Activated CD4-positive, alpha-beta T cell treated with anti-CD3 and anti-CD28 coated beads, Interleukin-2, amount 10 ng/mL, durations not matched to agents 24 days and 14 days (primary cell): ENCODE data around the gene HBG1. TPM values are rescaled to one million over a fixed set of nuclear protein-coding genes. Genes with fewer than 3 reads are reported as not detected.

Experiments
- DNase-seq: peaks from one replicate; pipeline ENCODE4 v3.0.0; 2022
- H3K27ac Mint-ChIP-seq: one replicate; pipeline ENCODE4 v1.8.0; 2022; ENCODE audit warnings: mild to moderate bottlenecking, mixed read lengths
- H3K27me3 Mint-ChIP-seq: one replicate; pipeline ENCODE4 v1.8.0; 2022; ENCODE audit warnings: mixed read lengths
- H3K36me3 Mint-ChIP-seq: one replicate; pipeline ENCODE4 v1.8.0; 2022; ENCODE audit warnings: low read depth, mild to moderate bottlenecking, mixed read lengths
- H3K4me1 Mint-ChIP-seq: one replicate; pipeline ENCODE4 v1.8.0; 2021; ENCODE audit warnings: mixed read lengths
- H3K4me3 Mint-ChIP-seq: one replicate; pipeline ENCODE4 v1.8.0; 2022; ENCODE audit warnings: mild to moderate bottlenecking, moderate library complexity, mixed read lengths
- H3K9me3 Mint-ChIP-seq: one replicate; pipeline ENCODE4 v1.8.0; 2021; ENCODE audit warnings: mixed read lengths
- intact Hi-C: fragments of 100-400 bp; cut with micrococcal nuclease; formaldehyde crosslinking; loops from one replicate; pipeline ENCODE4 v1.15.1; 2023
- total RNA-seq: library from RNA; stranded (reverse); gene quantifications from 2 replicates; pipeline ENCODE4 v1.2.3, GENCODE V29; 2022

HBG1 gene
- total RNA-seq, 1 donor from 2014 or later = not detected

DNA sequence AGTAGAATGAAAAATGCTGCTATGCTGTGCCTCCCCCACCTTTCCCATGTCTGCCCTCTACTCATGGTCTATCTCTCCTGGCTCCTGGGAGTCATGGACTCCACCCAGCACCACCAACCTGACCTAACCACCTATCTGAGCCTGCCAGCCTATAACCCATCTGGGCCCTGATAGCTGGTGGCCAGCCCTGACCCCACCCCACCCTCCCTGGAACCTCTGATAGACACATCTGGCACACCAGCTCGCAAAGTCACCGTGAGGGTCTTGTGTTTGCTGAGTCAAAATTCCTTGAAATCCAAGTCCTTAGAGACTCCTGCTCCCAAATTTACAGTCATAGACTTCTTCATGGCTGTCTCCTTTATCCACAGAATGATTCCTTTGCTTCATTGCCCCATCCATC lies 35.0 kb upstream of the HBG1 start:
- H3K4me3 Mint-ChIP-seq = no peak overlapping the region
- H3K9me3 Mint-ChIP-seq = no peaks in the 10 kb centered on the region
- H3K36me3 Mint-ChIP-seq = no peaks in the 10 kb centered on the region
- no peak overlapping the region for H3K27ac Mint-ChIP-seq
- DNase-seq = no peak
- no peaks in the 10 kb centered on the region for H3K27me3 Mint-ChIP-seq
- peaks cover 3% of the 10 kb centered on the region for H3K4me1 Mint-ChIP-seq
- intact Hi-C loops = no loop called here

DNA sequence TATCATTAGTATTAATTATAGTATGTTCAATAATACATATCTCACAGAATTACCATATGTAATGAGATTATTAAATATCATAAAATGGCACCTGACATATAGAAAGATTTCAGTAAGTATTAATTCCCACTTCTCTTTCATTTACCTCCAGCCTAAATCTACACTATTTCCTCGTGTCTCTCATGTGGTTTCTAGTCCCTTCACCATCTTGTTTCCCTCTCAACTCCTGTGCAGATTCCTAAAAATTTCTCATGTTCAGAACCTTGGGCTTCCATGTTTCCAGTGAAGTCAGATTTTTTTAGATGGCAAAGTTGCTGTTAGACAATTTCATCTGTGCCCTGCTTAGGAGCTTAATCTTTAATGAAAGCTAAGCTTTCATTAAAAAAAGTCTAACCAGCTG lies 34.2 kb upstream of the HBG1 start:
- intact Hi-C loops = no loop called here
- DNase-seq = no peak
- H3K27me3 Mint-ChIP-seq = no peaks in the 10 kb centered on the region
- H3K4me1 Mint-ChIP-seq = peaks cover 3% of the 10 kb centered on the region
- H3K27ac Mint-ChIP-seq = no peak overlapping the region
- H3K4me3 Mint-ChIP-seq = no peak overlapping the region
- H3K9me3 Mint-ChIP-seq = no peaks in the 10 kb centered on the region
- no peaks in the 10 kb centered on the region for H3K36me3 Mint-ChIP-seq

DNA sequence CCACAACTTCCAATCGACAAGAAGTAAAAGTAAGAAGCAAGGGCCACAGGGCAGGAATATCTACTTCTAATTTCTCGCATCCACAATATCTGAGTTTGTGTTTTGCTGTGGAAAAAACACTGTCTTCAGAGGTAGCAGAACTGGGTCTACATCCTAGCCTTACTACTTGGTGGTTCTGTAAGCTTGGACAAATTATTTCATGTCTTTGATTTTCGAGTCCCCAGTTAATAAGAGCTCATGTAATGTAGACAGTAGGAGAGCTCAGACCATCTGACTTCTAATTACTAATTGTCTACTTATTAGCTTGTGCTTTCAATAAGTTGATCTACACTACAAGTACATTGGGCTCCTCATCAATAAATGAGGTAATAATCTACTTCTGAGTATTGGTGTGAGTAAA lies 33.4 kb upstream of the HBG1 start:
- intact Hi-C loops = no loop called here
- no peaks in the 10 kb centered on the region for H3K9me3 Mint-ChIP-seq
- no peak for DNase-seq

DNA sequence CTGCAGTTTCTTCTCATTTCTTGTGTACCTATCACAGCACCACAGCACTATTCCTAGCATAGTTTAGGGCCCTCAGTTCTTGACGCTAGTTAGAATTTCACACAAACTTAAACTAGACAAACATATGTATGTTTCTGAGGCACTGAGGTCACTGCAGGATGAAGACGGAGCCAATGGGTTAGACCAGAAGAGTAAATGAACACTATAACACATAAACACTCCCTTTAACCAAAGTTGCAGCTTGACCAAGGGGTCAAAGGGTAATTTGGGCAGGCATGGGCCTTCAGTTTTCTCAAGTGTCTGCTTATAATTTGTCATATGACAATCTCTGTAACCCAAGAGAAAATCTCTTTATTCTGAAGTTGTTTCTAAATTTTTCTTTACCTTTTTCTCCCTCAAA lies 33.0 kb upstream of the HBG1 start:
- no peaks in the 10 kb centered on the region for H3K27me3 Mint-ChIP-seq
- no peak for DNase-seq
- intact Hi-C loops = no loop called here
- no peak overlapping the region for H3K27ac Mint-ChIP-seq
- no peaks in the 10 kb centered on the region for H3K36me3 Mint-ChIP-seq
- H3K4me3 Mint-ChIP-seq = no peak overlapping the region
- no peaks in the 10 kb centered on the region for H3K9me3 Mint-ChIP-seq
- H3K4me1 Mint-ChIP-seq = peaks cover 3% of the 10 kb centered on the region

More for the DNA sequence above, 33.4 kb upstream of the HBG1 start:
- Mint-ChIP-seq H3K4me3 (no peak overlapping the region), H3K4me1 (peaks cover 3% of the 10 kb centered on the region), H3K36me3 (no peaks in the 10 kb centered on the region), H3K27me3 (no peaks in the 10 kb centered on the region), H3K27ac (no peak overlapping the region)

DNA sequence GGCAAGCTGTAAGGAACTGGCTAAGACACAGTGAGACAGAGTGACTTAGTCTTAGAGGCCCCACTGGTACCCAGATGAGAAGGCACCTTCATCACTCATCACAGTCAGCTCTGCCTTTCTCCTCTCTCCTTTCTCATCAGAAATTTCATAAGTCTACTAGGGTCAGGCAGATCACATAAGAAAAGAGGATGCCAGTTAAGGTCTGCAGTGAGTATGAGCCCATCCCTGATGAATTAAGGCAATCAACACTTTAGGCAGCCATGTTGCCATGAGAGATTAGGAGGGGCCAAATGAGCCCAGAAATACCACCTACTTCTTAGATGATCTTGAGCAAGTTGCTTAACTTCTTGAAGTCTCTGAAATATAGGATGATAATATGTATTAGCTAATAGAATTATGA lies 31.9 kb upstream of the HBG1 start:
- Mint-ChIP-seq H3K4me3 (no peak overlapping the region), H3K27ac (no peak overlapping the region), H3K4me1 (peaks cover 3% of the 10 kb centered on the region), H3K36me3 (no peaks in the 10 kb centered on the region), H3K9me3 (no peaks in the 10 kb centered on the region), H3K27me3 (no peaks in the 10 kb centered on the region)
- DNase-seq = no peak
- intact Hi-C loops = no loop called here

DNA sequence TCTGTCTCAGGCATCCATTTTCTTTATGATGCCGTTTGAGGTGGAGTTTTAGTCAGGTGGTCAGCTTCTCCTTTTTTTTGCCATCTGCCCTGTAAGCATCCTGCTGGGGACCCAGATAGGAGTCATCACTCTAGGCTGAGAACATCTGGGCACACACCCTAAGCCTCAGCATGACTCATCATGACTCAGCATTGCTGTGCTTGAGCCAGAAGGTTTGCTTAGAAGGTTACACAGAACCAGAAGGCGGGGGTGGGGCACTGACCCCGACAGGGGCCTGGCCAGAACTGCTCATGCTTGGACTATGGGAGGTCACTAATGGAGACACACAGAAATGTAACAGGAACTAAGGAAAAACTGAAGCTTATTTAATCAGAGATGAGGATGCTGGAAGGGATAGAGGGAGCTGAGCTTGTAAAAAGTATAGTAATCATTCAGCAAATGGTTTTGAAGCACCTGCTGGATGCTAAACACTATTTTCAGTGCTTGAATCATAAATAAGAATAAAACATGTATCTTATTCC lies 31.0 kb upstream of the HBG1 start:
- Mint-ChIP-seq H3K36me3 (no peaks in the 10 kb centered on the region), H3K9me3 (no peaks in the 10 kb centered on the region), H3K27ac (peak overlapping the region; percentile 46), H3K4me3 (no peak overlapping the region), H3K27me3 (no peaks in the 10 kb centered on the region), H3K4me1 (peaks cover 3% of the 10 kb centered on the region)
- intact Hi-C loops = no loop called here
- peak; percentile 63 for DNase-seq

DNA sequence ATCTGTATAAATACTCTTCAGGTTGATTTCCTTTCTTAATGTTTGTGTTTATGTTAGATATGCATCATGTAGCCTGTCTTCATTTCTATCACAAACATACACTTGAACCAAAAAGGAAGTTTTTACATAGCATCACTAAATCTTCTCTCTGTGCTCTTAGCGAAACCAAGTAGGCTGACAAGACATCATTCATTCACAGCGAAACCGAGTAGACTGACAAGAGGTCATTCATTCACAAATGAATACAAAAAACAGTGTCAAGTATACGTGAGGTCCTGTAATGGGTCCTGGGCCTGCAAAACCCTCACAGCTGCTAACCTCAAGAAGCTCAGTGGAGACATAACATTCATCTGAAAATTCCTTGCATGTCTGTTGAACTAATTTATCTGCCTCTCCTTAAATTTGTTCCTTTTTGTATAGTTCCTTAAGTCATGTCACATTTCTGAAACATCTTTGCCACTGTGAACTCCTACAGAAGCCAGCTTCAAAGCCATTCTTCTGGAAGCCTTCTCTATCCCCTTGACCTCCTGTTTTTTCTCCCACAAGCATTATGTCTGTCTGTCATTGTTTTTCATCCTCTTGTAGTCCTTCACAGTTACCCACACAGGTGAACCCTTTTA lies 29.9 kb upstream of the HBG1 start:
- Mint-ChIP-seq H3K27me3 (no peaks in the 10 kb centered on the region), H3K4me3 (no peak overlapping the region), H3K27ac (no peak overlapping the region), H3K9me3 (no peaks in the 10 kb centered on the region), H3K36me3 (no peaks in the 10 kb centered on the region), H3K4me1 (peaks cover 3% of the 10 kb centered on the region)
- DNase-seq = no peak
- intact Hi-C loops = no loop called here

DNA sequence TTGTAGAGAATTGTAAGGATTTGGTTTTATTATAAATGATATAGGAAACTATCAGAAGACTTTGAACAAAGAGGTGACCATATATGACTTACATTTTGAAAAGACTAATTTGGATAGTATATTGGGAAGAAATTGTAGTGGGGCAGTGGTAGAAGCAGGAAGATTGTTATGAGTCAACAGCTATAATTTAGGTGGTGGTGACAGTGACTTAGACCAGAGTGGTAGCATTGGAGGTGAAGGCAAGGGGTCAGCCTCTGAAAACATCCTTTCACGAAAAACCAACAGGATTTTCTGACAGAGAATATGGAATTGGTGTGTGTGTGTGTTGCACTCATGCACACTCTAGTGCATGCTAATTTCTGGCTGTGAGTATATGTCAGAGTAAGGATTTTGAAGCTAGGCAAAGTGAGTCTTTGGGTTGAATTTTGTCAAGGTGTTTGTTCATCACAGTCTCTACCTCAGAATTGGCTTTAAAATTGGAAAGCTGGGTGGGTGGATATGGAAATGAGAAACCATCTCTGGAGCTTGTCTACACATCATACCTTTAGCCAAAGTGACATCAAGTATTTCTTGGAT lies 28.2 kb upstream of the HBG1 start:
- no peak overlapping the region for H3K4me3 Mint-ChIP-seq
- no peaks in the 10 kb centered on the region for H3K36me3 Mint-ChIP-seq
- H3K27me3 Mint-ChIP-seq = no peaks in the 10 kb centered on the region
- no peak overlapping the region for H3K27ac Mint-ChIP-seq
- no peaks in the 10 kb centered on the region for H3K9me3 Mint-ChIP-seq
- peaks cover 3% of the 10 kb centered on the region for H3K4me1 Mint-ChIP-seq
- no peak for DNase-seq
- intact Hi-C loops = no loop called here

DNA sequence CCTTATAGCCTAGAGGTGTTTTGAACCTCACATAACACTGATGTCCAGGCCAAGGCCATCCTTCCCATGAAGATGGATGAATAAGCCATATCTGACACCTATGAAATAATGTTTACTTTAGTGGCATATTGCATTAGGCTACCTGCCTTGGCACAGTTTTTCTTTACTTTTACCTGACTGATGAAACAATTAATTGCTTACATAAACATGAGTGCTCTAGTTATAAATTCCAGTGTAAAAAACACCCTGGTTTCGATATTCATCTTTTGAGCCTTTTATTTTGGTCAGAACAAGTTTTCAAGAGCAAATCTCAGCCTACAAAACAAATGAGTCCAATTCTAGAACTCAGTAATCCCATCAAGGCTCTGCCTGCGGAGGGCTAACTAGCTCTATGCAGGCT lies 27.0 kb upstream of the HBG1 start:
- no peak for DNase-seq
- Mint-ChIP-seq H3K36me3 (no peaks in the 10 kb centered on the region), H3K4me3 (no peak overlapping the region), H3K27ac (no peak overlapping the region), H3K4me1 (peaks cover 3% of the 10 kb centered on the region), H3K27me3 (no peaks in the 10 kb centered on the region), H3K9me3 (no peaks in the 10 kb centered on the region)
- intact Hi-C loops = no loop called here

DNA sequence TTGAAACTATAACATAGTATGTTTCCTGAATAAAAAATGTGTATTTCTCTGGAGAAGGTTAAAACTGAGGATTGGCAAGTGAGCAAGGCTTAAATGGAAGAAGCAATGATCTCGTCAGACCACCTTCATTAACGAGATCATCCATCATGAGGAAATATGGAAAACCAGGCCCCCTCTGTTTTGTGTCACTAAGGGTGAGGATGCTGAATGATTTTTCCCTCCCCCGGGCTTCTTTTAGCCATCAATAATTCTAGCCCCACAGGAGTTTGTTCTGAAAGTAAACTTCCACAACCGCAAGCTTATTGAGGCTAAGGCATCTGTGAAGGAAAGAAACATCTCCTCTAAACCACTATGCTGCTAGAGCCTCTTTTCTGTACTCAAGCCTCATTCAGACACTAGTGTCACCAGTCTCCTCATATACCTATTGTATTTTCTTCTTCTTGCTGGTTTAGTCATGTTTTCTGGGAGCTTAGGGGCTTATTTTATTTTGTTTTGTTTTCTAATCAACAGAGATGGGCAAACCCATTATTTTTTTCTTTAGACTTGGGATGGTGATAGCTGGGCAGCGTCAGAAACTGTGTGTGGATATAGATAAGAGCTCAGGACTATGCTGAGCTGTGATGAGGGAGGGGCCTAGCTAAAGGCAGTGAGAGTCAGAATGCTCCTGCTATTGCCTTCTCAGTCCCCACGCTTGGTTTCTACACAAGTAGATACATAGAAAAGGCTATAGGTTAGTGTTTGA lies 25.9 kb upstream of the HBG1 start:
- DNase-seq = no peak
- intact Hi-C loops = no loop called here
- no peak overlapping the region for H3K27ac Mint-ChIP-seq
- no peaks in the 10 kb centered on the region for H3K27me3 Mint-ChIP-seq
- no peaks in the 10 kb centered on the region for H3K9me3 Mint-ChIP-seq
- H3K4me3 Mint-ChIP-seq = no peak overlapping the region
- no peaks in the 10 kb centered on the region for H3K36me3 Mint-ChIP-seq
- peaks cover under 1% of the 10 kb centered on the region for H3K4me1 Mint-ChIP-seq

DNA sequence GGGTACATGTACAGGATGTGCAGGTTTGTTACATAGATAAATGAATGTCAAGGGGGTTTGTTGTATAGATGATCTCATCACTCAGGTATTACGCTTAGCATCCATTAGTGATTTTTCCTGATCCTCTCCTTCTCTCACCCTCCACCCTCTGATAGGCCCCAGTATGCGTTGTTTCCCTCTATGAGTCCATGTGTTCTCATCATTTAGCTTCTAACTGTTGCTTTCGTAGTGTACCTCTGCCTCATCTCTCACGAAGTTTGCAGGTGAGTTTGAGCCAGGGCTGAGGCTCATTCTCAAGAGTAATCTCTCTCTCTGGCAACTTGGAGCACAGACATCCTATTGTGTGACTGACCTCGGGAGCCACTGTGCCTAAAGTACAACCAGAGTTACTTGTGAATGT lies 24.7 kb upstream of the HBG1 start:
- intact Hi-C loops = no loop called here
- Mint-ChIP-seq H3K36me3 (no peaks in the 10 kb centered on the region), H3K9me3 (no peaks in the 10 kb centered on the region), H3K4me1 (no peaks in the 10 kb centered on the region), H3K4me3 (no peak overlapping the region), H3K27ac (no peak overlapping the region), H3K27me3 (no peaks in the 10 kb centered on the region)
- no peak for DNase-seq

DNA sequence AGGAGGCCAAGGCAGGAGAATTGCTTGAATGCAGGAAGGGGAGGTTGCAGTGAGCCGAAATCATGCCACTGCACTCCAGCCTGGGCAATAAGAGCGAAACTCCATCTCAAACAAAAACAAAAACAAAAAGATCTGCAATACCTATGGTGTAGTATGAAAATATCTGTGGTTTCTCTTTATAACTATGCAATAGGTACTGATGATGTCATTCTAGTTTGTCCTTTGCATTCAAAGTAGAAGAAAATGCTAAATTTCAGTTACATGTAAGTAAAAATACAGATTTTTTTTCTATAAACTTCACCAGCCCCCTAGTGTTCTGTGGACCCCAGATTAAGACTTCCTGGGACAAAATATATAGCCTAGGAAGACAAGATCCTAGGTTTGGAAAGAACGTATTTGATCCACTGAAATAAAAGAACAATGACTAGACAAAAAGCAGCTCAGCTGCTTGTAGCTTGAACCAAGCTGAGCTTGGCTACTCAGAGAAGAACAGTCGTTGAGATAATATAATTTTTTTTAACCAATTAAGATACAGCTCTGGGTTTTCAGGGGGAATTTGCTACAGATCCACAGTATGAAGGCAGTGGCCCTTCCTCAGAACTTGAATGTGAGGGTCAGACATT lies 22.8 kb upstream of the HBG1 start:
- H3K4me1 Mint-ChIP-seq = no peaks in the 10 kb centered on the region
- intact Hi-C loops = no loop called here
- no peak overlapping the region for H3K27ac Mint-ChIP-seq
- H3K36me3 Mint-ChIP-seq = no peaks in the 10 kb centered on the region
- no peaks in the 10 kb centered on the region for H3K9me3 Mint-ChIP-seq
- peaks cover 2% of the 10 kb centered on the region for H3K27me3 Mint-ChIP-seq
- DNase-seq = no peak
- no peak overlapping the region for H3K4me3 Mint-ChIP-seq

DNA sequence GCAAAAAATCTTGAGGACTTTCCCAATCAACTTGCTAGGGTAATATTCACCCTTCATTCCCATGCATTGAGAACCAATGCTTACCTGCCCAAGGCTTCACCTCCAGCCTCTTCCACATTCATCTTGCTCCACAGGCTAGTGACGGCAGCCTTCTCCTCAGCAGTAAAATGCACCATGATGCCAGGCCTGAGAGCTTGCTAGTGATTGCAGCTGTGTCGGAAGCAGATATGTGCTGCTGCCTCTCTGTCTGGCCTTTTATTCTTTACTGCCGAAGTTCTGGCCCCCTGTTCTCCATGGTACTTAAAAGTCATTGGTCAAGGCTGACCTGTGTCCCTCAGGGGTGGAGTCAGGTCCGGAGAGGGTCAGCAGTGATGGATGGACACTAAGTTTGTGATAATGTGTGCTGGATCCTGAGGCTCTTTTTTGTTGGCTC lies 20.1 kb upstream of the HBG1 start, which contains the start of gene HBE1:
Gene HBE1, minus strand, starts transcription at position 231 of the 433 bp plus-strand sequence. Its CDS starts 55 bp downstream, at position 176.
- H3K36me3 Mint-ChIP-seq = no peaks in the 10 kb centered on the region
- no peak within 1 kb of the TSS for H3K27ac Mint-ChIP-seq
- no peaks in the 10 kb centered on the region for H3K4me1 Mint-ChIP-seq
- intact Hi-C loops = no loop called here
- peaks cover 3% of the 10 kb centered on the region for H3K27me3 Mint-ChIP-seq
- no peaks in the 10 kb centered on the region for H3K9me3 Mint-ChIP-seq
- no peak within 1 kb of the TSS for H3K4me3 Mint-ChIP-seq
- DNase-seq = no peak

DNA sequence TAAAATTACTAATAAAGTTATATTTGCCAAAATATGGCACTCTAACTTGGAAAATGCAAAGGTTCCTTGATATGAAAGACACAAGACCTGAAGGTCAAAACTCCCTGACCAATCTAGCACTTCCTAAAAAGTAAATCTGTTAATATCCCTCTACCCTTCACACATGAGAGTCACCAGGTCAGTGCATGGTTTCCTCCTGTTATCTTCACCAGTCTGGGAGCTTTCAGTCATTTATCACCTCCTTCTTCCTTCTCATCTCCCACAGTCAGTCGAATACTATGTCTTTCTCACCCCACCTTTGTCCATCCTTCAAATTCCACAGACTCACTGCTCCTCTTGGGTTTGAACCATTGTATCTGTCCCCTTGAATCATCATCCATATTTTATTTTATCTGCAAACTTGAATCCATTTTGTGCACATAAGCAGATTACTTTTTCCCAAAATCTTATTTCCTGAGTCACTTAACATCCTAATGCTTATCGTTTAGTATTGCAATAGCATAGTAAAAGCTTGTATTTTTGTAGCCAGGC lies 17.4 kb upstream of the HBG1 start:
- Mint-ChIP-seq H3K4me1 (no peaks in the 10 kb centered on the region), H3K4me3 (no peak overlapping the region), H3K36me3 (no peaks in the 10 kb centered on the region), H3K9me3 (no peaks in the 10 kb centered on the region), H3K27me3 (peaks cover 3% of the 10 kb centered on the region), H3K27ac (no peak overlapping the region)
- intact Hi-C loops = no loop called here
- no peak for DNase-seq
